Measurements from ENCODE around the gene RBMS3. TPM values are rescaled to one million over a fixed set of nuclear protein-coding genes. Genes with fewer than 3 reads are reported as not detected.

RBMS3 gene
- total and polyA plus RNA-seq, 2 of the 8 experiments (the other 6 are each of a cell fraction or from before 2014, with no cell fraction given) = 3.7 to 6.9 TPM

DNA sequence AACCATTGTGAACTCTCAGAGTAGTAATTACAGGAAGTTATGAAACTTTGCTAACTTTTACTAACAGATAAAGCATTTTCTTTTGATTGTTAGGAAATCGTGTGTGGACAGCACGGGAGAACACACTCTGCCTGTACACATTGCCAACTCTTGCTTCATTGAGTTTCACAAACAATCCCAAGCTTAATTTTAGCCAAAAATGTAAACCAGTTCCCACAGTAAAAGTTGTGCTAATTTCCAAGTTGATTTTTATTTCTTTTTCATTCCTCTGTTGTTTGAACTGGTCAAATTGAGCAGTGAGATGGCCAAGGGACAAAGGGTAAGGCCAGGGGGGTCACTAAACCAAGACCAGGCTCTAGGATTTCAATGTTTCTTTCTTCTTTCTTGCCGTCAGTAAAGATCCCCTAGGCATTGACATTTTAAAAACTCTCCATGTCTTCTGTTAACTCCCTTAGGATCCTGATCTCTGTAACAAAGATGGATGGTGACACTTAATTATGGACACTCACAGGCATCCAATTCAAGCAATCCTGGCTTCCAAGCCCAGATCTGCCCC lies 414.9 kb downstream of the RBMS3 start (continued):
- TF ChIP-seq, protein P1, sequence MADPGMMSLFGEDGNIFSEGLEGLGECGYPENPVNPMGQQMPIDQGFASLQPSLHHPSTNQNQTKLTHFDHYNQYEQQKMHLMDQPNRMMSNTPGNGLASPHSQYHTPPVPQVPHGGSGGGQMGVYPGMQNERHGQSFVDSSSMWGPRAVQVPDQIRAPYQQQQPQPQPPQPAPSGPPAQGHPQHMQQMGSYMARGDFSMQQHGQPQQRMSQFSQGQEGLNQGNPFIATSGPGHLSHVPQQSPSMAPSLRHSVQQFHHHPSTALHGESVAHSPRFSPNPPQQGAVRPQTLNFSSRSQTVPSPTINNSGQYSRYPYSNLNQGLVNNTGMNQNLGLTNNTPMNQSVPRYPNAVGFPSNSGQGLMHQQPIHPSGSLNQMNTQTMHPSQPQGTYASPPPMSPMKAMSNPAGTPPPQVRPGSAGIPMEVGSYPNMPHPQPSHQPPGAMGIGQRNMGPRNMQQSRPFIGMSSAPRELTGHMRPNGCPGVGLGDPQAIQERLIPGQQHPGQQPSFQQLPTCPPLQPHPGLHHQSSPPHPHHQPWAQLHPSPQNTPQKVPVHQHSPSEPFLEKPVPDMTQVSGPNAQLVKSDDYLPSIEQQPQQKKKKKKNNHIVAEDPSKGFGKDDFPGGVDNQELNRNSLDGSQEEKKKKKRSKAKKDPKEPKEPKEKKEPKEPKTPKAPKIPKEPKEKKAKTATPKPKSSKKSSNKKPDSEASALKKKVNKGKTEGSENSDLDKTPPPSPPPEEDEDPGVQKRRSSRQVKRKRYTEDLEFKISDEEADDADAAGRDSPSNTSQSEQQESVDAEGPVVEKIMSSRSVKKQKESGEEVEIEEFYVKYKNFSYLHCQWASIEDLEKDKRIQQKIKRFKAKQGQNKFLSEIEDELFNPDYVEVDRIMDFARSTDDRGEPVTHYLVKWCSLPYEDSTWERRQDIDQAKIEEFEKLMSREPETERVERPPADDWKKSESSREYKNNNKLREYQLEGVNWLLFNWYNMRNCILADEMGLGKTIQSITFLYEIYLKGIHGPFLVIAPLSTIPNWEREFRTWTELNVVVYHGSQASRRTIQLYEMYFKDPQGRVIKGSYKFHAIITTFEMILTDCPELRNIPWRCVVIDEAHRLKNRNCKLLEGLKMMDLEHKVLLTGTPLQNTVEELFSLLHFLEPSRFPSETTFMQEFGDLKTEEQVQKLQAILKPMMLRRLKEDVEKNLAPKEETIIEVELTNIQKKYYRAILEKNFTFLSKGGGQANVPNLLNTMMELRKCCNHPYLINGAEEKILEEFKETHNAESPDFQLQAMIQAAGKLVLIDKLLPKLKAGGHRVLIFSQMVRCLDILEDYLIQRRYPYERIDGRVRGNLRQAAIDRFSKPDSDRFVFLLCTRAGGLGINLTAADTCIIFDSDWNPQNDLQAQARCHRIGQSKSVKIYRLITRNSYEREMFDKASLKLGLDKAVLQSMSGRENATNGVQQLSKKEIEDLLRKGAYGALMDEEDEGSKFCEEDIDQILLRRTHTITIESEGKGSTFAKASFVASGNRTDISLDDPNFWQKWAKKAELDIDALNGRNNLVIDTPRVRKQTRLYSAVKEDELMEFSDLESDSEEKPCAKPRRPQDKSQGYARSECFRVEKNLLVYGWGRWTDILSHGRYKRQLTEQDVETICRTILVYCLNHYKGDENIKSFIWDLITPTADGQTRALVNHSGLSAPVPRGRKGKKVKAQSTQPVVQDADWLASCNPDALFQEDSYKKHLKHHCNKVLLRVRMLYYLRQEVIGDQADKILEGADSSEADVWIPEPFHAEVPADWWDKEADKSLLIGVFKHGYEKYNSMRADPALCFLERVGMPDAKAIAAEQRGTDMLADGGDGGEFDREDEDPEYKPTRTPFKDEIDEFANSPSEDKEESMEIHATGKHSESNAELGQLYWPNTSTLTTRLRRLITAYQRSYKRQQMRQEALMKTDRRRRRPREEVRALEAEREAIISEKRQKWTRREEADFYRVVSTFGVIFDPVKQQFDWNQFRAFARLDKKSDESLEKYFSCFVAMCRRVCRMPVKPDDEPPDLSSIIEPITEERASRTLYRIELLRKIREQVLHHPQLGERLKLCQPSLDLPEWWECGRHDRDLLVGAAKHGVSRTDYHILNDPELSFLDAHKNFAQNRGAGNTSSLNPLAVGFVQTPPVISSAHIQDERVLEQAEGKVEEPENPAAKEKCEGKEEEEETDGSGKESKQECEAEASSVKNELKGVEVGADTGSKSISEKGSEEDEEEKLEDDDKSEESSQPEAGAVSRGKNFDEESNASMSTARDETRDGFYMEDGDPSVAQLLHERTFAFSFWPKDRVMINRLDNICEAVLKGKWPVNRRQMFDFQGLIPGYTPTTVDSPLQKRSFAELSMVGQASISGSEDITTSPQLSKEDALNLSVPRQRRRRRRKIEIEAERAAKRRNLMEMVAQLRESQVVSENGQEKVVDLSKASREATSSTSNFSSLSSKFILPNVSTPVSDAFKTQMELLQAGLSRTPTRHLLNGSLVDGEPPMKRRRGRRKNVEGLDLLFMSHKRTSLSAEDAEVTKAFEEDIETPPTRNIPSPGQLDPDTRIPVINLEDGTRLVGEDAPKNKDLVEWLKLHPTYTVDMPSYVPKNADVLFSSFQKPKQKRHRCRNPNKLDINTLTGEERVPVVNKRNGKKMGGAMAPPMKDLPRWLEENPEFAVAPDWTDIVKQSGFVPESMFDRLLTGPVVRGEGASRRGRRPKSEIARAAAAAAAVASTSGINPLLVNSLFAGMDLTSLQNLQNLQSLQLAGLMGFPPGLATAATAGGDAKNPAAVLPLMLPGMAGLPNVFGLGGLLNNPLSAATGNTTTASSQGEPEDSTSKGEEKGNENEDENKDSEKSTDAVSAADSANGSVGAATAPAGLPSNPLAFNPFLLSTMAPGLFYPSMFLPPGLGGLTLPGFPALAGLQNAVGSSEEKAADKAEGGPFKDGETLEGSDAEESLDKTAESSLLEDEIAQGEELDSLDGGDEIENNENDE (IDR thresholded peaks at IDR 0.05; ENCODE audit: insufficient replicate concordance, low read length) = no peak
- TF ChIP-seq SRF (IDR thresholded peaks at IDR 0.05; ENCODE audit: low read depth, low read length) = no peak
- no peak for TF ChIP-seq BRCA1 (IDR thresholded peaks at IDR 0.05; ENCODE audit: low read depth, low read length)
- TF ChIP-seq ZNF274 (IDR thresholded peaks at IDR 0.05; ENCODE audit: borderline replicate concordance, extremely low read depth, low read length) = no peak
- no peak for TF ChIP-seq JUN (IDR thresholded peaks at IDR 0.05; ENCODE audit: low read depth, low read length)
- TF ChIP-seq CBX5 (IDR thresholded peaks at IDR 0.05; ENCODE audit: low read depth, low read length) = no peak
